Frontal cortex (tissue), 4 donors: ENCODE results near the gene GH1. TPM values are rescaled to one million over a fixed set of nuclear protein-coding genes. Genes with fewer than 3 reads are reported as not detected.

Experiments used
- DNase-seq, 2 donors: peaks; one replicate each; pipeline ENCODE4 v3.0.0; 2012; ENCODE audit warnings: low spot score in 2 of 2
- FAIRE-seq: peaks from 2 replicates; lab custom pipeline; 2012; peaks lifted over from hg19 to GRCh38; lab: Jason Lieb, UNC
- total RNA-seq: library from RNA; depleted of rRNA; stranded (reverse); fragments of >200 nt; gene quantifications from one replicate; pipeline ENCODE4 v1.2.3, GENCODE V29; 2014
- donor health status: control.
- donor health status: control.
- donor health status: control.

GH1 gene
- total RNA-seq, 1 donor from 2014 or later = not detected

DNA sequence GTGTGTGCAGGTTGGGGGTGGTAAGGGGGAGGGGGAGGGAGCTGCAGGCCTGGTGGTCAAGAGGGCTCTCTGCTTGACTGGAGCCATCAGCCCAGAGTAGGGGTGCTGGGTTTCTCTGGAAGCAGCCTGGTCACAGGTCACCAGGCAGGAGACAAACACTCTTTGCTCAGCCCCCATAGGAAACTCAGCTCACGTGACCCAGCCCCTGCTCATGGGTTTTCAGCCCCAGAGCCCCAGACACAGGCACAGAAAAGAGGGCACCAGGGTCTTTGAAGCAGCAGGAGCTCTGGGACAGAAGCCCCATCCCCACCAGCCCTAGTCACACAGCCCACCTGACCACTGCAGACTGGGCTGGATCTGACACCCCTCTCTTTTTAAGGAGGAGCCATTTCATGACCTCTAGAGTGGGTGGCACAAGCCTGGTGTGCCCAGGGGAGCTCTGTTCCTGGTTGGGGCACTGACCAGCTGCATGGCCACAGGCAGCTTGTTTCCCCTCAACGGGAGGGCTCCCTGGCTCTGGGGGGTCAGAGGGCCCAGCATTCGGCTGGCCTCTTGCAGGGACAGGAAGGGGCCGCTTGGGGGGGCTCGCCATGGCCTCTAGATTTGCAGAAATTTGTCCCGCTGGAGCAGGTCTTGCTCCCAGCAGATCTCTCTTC lies 27.3 kb upstream of the GH1 start:
- DNase-seq (no peak), FAIRE-seq (no peak)

GRCh38 chr17:63944736-63945499 lies 26.3 kb upstream of the GH1 start:
- DNase-seq (no peak), FAIRE-seq (no peak)

- FAIRE-seq (no peak), DNase-seq (no peak)
These were observed 25.1 kb upstream of the GH1 start for GRCh38 chr17:63943745-63944144.

DNA sequence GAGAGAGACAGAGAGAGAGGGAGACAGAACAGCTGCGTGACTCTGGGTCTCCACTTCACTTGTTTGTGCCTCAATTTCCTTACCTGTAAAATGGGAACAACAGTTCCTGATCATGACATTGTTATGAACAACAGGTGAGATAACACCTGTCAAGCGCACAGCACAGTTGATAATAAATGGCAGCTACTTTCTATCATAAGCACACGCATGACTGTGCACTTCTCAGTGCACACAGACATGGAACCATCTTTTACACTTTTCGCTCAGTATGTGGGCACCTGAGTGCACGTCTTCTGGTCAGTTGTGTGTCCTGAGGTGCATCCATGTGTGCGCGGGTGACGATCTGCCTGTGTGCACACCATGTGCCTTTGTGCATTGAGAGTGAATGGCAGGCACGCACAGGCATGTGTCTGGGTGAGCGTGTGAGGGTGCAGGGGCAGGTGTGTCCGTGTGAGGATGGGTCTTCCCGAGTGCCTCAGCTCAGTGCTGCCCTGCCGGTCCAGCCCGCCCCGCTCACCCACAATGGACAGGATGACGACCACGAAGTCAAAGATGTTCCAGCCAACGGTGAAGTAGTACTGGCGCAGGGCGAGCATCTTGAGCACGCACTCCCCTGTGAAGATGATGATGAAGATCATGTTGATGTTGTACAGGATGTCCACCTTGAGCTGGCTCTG lies 23.8 kb upstream of the GH1 start:
- FAIRE-seq (no peak), DNase-seq (no peak)

DNA sequence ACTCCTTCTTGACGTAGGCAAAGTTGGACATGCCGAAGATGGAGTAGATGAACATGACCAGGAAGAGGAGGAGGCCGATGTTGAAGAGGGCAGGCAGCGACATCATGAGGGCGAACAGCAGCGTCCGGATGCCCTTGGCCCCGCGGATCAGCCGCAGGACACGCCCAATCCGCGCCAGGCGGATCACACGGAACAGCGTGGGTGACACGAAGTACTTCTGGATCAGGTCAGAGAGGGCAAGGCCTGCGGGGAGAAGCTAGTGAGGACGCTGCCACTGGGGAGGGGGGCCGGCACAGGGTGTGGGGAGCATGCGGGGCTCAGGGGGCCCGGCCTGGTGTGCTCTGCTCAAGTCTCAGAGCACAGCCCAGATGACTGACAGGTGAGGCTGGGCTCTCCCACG lies 23.1 kb upstream of the GH1 start:
- no peak for FAIRE-seq
- no peak for DNase-seq

- no peak for FAIRE-seq
- DNase-seq = no peak
These were observed 22.5 kb upstream of the GH1 start for GRCh38 chr17:63941162-63941561.

DNA sequence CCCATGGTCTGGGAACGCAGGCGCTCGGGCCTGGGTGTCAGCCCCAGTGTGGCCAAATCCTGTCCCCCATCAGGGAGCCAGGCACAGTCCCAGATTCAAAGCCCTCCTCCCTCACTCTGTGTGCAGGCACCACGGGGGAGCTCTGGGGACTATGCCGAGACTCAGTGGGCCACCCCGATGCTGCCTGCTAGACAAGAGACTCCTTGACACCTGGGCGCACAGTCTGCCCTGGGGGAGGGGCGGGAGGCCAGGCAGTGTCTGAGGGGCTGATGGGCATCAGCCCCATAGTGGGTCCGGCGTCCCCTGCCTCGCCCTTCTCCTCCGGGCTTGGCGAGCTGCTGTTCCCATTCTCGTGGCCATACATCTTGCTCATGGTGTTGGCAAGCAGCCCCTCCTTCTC lies 21.9 kb upstream of the GH1 start:
- DNase-seq = no peak
- no peak for FAIRE-seq

GRCh38 chr17:63939884-63940283 lies 21.2 kb upstream of the GH1 start:
- FAIRE-seq (no peak), DNase-seq (no peak)

GRCh38 chr17:63939401-63939800 lies 20.8 kb upstream of the GH1 start:
- DNase-seq (no peak), FAIRE-seq (no peak)

DNA sequence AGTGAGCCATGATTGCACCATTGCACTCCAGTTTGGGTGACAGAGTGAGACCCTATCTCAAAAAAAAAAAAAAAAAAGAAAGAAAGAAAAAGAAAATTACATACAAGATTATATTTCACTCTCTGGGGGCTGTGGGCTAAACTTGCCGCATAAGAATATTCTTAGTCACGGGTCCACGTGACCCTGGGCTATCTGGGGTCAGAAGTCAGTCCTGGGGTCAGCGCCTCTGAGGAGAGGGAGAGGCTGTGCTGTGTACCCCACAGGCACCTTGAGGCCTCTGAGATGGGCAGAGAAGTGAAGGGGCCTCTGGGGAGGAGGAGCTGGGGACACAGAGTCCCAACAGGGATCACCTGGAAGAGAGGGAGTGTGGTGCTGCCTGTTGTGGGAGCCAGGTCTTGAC lies 19.3 kb upstream of the GH1 start:
- FAIRE-seq (no peak), DNase-seq (no peak)

DNA sequence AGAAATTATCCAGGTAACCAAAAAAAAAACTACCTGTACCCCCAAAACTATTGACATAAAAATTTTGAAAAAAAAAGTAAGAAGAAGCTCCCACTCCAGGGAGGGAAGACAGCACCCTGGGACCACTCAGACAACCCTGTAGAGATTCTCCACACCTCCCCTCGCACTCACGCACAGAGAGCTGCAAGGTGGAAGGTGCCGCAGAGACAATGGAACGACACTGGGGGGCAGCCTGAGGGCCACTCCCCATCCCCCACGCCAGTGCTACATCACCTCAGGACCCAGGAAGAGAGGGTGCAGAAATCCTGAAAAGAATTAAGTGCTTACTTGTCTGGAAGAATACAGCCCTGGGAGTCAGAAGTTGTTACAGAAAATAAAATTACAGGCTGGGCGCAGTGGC lies 18.7 kb upstream of the GH1 start:
- no peak for FAIRE-seq

GRCh38 chr17:63934183-63935112 lies 15.8 kb upstream of the GH1 start:
- no peak for FAIRE-seq
- DNase-seq = no peak

More for the DNA sequence above, 18.7 kb upstream of the GH1 start:
- DNase-seq = no peak

GRCh38 chr17:63933598-63933997 lies 15.0 kb upstream of the GH1 start:
- FAIRE-seq = no peak
- DNase-seq = no peak

- DNase-seq (no peak), FAIRE-seq (no peak)
These were observed 14.1 kb upstream of the GH1 start for GRCh38 chr17:63932721-63933120.

GRCh38 chr17:63931981-63932561 lies 13.4 kb upstream of the GH1 start, which contains the start of gene CD79B:
Gene CD79B (minus strand): TSS chr17:63932331. CDS start chr17:63932261, 70 bp downstream.
- FAIRE-seq = no peak
- no peak for DNase-seq

DNA sequence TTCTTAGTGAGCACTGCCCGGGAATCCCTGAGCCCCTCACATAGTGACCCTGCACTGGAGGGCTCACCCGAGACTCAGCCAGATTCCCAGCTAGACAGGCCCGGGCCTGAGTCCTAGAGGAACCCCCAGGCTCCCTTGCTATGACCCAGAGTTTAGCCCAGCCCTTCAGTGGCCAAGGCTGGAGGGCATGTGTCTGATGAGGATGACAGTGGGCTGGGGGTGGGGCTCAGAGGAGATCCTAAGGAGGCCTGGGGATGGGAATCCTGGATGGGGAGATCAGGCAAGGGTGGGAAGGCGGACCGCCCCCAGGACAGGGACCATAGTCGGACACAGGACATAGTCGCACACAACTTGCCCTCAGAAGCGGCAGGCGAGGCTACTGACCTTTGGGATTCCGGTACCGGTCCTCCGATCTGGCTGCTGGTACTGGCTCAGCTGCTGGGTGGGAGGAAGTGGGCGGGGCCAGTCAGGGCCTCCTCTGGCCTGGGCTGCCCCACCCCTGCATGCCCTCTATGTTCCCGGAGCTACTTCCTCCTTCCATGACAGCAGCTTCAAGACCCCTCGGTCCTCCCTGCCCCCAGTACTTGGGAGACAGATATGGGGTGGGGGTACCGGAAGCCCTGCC lies 12.4 kb upstream of the GH1 start:
- FAIRE-seq (no peak), DNase-seq (peak in 1 of 2 donors; percentile 57)

- DNase-seq (no peak), FAIRE-seq (no peak)
These were observed 11.5 kb upstream of the GH1 start for GRCh38 chr17:63929860-63930766.
